Mucosa of stomach (tissue), 1 donor: Measurements from ENCODE around the gene MYEOV.

Source experiments
- H3K27me3 ChIP-seq: one replicate; pipeline ENCODE4 v1.7.0; 2013; ENCODE audit warnings: mild to moderate bottlenecking, low read length; ENCODE audit not compliant: control insufficient read depth, insufficient read depth
- H3K36me3 ChIP-seq: one replicate; pipeline ENCODE4 v1.7.0; 2013; ENCODE audit warnings: low read length; ENCODE audit not compliant: control insufficient read depth, insufficient read depth
- H3K4me1 ChIP-seq: one replicate; pipeline ENCODE4 v1.7.0; 2013; ENCODE audit warnings: mild to moderate bottlenecking, low read length; ENCODE audit not compliant: control insufficient read depth, insufficient read depth
- H3K4me3 ChIP-seq: one replicate; pipeline ENCODE4 v1.7.0; 2013; ENCODE audit warnings: low read length
- H3K9ac ChIP-seq: one replicate; pipeline ENCODE4 v1.7.0; 2013; ENCODE audit warnings: mild to moderate bottlenecking, low read length, moderate library complexity
- H3K9me3 ChIP-seq: one replicate; pipeline ENCODE4 v1.7.0; 2013; ENCODE audit warnings: mild to moderate bottlenecking, low read length, moderate library complexity; ENCODE audit not compliant: control insufficient read depth
- donor health status: Pancreatic carcinoma.

The MYEOV gene

GRCh38 chr11:69293087-69293486 lies 868 bp upstream of the MYEOV start:
- Histone ChIP-seq H3K27me3 (no peaks in the 10 kb centered on the region), H3K36me3 (no peaks in the 10 kb centered on the region), H3K9ac (peak overlapping the region; percentile 26), H3K9me3 (no peaks in the 10 kb centered on the region), H3K4me3 (no peak overlapping the region), H3K4me1 (peaks cover 86% of the 10 kb centered on the region)

GRCh38 chr11:69294571-69295078 lies 670 bp downstream of the MYEOV start:
- H3K4me1 ChIP-seq: peaks cover 87% of the 10 kb centered on the region
- H3K27me3 ChIP-seq: no peaks in the 10 kb centered on the region
- H3K36me3 ChIP-seq: no peaks in the 10 kb centered on the region
- H3K4me3 ChIP-seq: peak overlapping the region; percentile 16
- peak overlapping the region; percentile 73 for H3K9ac ChIP-seq
- no peaks in the 10 kb centered on the region for H3K9me3 ChIP-seq

- H3K9me3 ChIP-seq: no peaks in the 10 kb centered on the region
- no peaks in the 10 kb centered on the region for H3K27me3 ChIP-seq
- no peaks in the 10 kb centered on the region for H3K36me3 ChIP-seq
- H3K4me3 ChIP-seq: peak overlapping the region; percentile 31
- H3K4me1 ChIP-seq: peaks cover 88% of the 10 kb centered on the region
- H3K9ac ChIP-seq: peak overlapping the region; percentile 73
Observed at GRCh38 chr11:69295079-69295994, 1.4 kb downstream of the MYEOV start.

GRCh38 chr11:69295995-69296889 lies 2.3 kb downstream of the MYEOV start:
- Histone ChIP-seq H3K9me3 (no peaks in the 10 kb centered on the region), H3K4me1 (peaks cover 82% of the 10 kb centered on the region), H3K36me3 (no peaks in the 10 kb centered on the region), H3K27me3 (no peaks in the 10 kb centered on the region), H3K9ac (peak overlapping the region; percentile 78), H3K4me3 (peak overlapping the region; percentile 61)

- H3K27me3 ChIP-seq: no peaks in the 10 kb centered on the region
- peaks cover 89% of the 10 kb centered on the region for H3K4me1 ChIP-seq
- H3K9ac ChIP-seq: peak overlapping the region; percentile 78
- H3K4me3 ChIP-seq: peak overlapping the region; percentile 61
- no peaks in the 10 kb centered on the region for H3K36me3 ChIP-seq
- H3K9me3 ChIP-seq: no peaks in the 10 kb centered on the region
Observed at GRCh38 chr11:69296890-69297786, 3.2 kb downstream of the MYEOV start.

GRCh38 chr11:69297787-69298266 lies 3.9 kb downstream of the MYEOV start:
- no peaks in the 10 kb centered on the region for H3K36me3 ChIP-seq
- no peaks in the 10 kb centered on the region for H3K9me3 ChIP-seq
- H3K4me1 ChIP-seq: peaks cover 89% of the 10 kb centered on the region
- H3K27me3 ChIP-seq: no peaks in the 10 kb centered on the region
- peak overlapping the region; percentile 61 for H3K4me3 ChIP-seq
- peak overlapping the region; percentile 78 for H3K9ac ChIP-seq

- Histone ChIP-seq H3K9ac (peak overlapping the region; percentile 78), H3K36me3 (no peaks in the 10 kb centered on the region), H3K4me1 (peaks cover 88% of the 10 kb centered on the region), H3K4me3 (peak overlapping the region; percentile 61), H3K27me3 (no peaks in the 10 kb centered on the region), H3K9me3 (no peaks in the 10 kb centered on the region)
Observed at GRCh38 chr11:69298267-69299022, 4.5 kb downstream of the MYEOV start.

- Histone ChIP-seq H3K9ac (peak overlapping the region; percentile 78), H3K9me3 (no peaks in the 10 kb centered on the region), H3K27me3 (no peaks in the 10 kb centered on the region), H3K4me3 (no peak overlapping the region), H3K4me1 (peaks cover 84% of the 10 kb centered on the region), H3K36me3 (no peaks in the 10 kb centered on the region)
Observed at GRCh38 chr11:69299023-69299461, 5.1 kb downstream of the MYEOV start.

- Histone ChIP-seq H3K4me3 (no peak overlapping the region), H3K36me3 (no peaks in the 10 kb centered on the region), H3K4me1 (peaks cover 79% of the 10 kb centered on the region), H3K9me3 (no peaks in the 10 kb centered on the region), H3K9ac (no peak overlapping the region), H3K27me3 (no peaks in the 10 kb centered on the region)
Observed at GRCh38 chr11:69299572-69299971, 5.6 kb downstream of the MYEOV start.

GRCh38 chr11:69300120-69301060 lies 6.4 kb downstream of the MYEOV start:
- H3K4me3 ChIP-seq: no peak overlapping the region
- H3K9ac ChIP-seq: no peak overlapping the region
- H3K9me3 ChIP-seq: no peaks in the 10 kb centered on the region
- peaks cover 71% of the 10 kb centered on the region for H3K4me1 ChIP-seq
- no peaks in the 10 kb centered on the region for H3K36me3 ChIP-seq
- no peaks in the 10 kb centered on the region for H3K27me3 ChIP-seq
